K562 (cell line): Measurements from ENCODE around the gene DEDD2. TPM values are rescaled to one million over a fixed set of nuclear protein-coding genes. Genes with fewer than 3 reads are reported as not detected.

Experiments used
- BCLAF1 ChIP-seq, 2 experiments: fragments of 450-650 bp in 1 of 2; IDR thresholded peaks; 2 replicates each; pipeline ENCODE4 v1.6.1; 2011 to 2017; ENCODE audit warnings: low read depth in 2 of 2, antibody characterized with exemption in 1 of 2, borderline replicate concordance in 1 of 2, low read length in 1 of 2, mild to moderate bottlenecking in 1 of 2, mixed read lengths in 1 of 2; ENCODE audit not compliant: control insufficient read depth in 1 of 2
- CBX2 ChIP-seq: fragments of 200-600 bp; sonication (generic); IDR thresholded peaks from one replicate; pipeline ENCODE4 v1.6.1; 2012; ENCODE audit warnings: mild to moderate bottlenecking, low read length, inconsistent platforms; ENCODE audit not compliant: insufficient read depth, poor library complexity, severe bottlenecking
- CGGBP1 ChIP-seq: fragments of 250-450 bp; sonication (Bioruptor Pico); IDR thresholded peaks from 2 replicates; pipeline ENCODE4 v1.9.0; 2021; ENCODE audit warnings: mild to moderate bottlenecking
- CREBBP ChIP-seq: IDR thresholded peaks from one replicate; pipeline ENCODE4 v1.6.1; 2012; ENCODE audit warnings: low read depth, mild to moderate bottlenecking, control low read depth, inconsistent platforms, low read length
- CREM ChIP-seq: IDR thresholded peaks from 2 replicates; pipeline ENCODE4 v1.6.1; 2014; ENCODE audit warnings: antibody characterized with exemption, low read depth
- E2F8 ChIP-seq: fragments of 450-650 bp; IDR thresholded peaks from 2 replicates; pipeline ENCODE4 v1.7.1; 2018; ENCODE audit warnings: mild to moderate bottlenecking, low read depth; ENCODE audit not compliant: partially characterized antibody
- ELF1 ChIP-seq: fragments of 200-800 bp; sonication (Bioruptor generic); IDR thresholded peaks from 2 replicates; pipeline ENCODE4 v1.6.1; 2016; ENCODE audit warnings: missing genetic modification characterization, missing compliant biosample characterization
- EP300 ChIP-seq: IDR thresholded peaks from 2 replicates; pipeline ENCODE4 v1.6.1; 2012; ENCODE audit warnings: low read length, improper control_type of control experiment
- MEF2A ChIP-seq: IDR thresholded peaks from 2 replicates; pipeline ENCODE4 v1.6.1; 2011; ENCODE audit warnings: low read depth, mild to moderate bottlenecking, low read length, moderate library complexity; ENCODE audit not compliant: control insufficient read depth
- MYBL2 ChIP-seq, 2 experiments: fragments of 450-650 bp in 1 of 2; sonication (generic) in 1 of 2; formaldehyde crosslinking in 1 of 2; IDR thresholded peaks; 2 replicates each; pipeline versions ENCODE4 v1.6.1 to v1.8.1; 2017 to 2022; ENCODE audit warnings: borderline replicate concordance in 1 of 2, inconsistent platforms in 1 of 2, low read depth in 1 of 2, mild to moderate bottlenecking in 1 of 2, missing genetic modification reagents in 1 of 2, moderate library complexity in 1 of 2
- NFIC ChIP-seq: fragments of 450-650 bp; IDR thresholded peaks from 2 replicates; pipeline ENCODE4 v1.6.1; 2017; ENCODE audit warnings: mild to moderate bottlenecking, inconsistent platforms
- RBM34 ChIP-seq: fragments of 200-400 bp; formaldehyde crosslinking; IDR thresholded peaks from 2 replicates; pipeline ENCODE4 v1.6.1; 2018; ENCODE audit warnings: low read length, borderline replicate concordance; ENCODE audit not compliant: insufficient read depth
- SAFB ChIP-seq: fragments of 200-400 bp; formaldehyde crosslinking; IDR thresholded peaks from 2 replicates; pipeline ENCODE4 v1.6.1; 2017; ENCODE audit warnings: low read depth, low read length, borderline replicate concordance
- USF1 ChIP-seq: sonication (generic); formaldehyde crosslinking; IDR thresholded peaks from 2 replicates; pipeline ENCODE4 v1.9.0; 2022; ENCODE audit warnings: mild to moderate bottlenecking, missing genetic modification reagents
- YBX1 ChIP-seq: fragments of 450-650 bp; IDR thresholded peaks from 2 replicates; pipeline ENCODE4 v1.7.1; 2016; ENCODE audit warnings: mild to moderate bottlenecking
- ZNF217 ChIP-seq: sonication (generic); formaldehyde crosslinking; IDR thresholded peaks from 2 replicates; pipeline ENCODE4 v1.8.0; 2022; ENCODE audit warnings: mild to moderate bottlenecking, missing genetic modification reagents
- ZNF449 ChIP-seq: fragments of 250-450 bp; sonication (Bioruptor Pico); IDR thresholded peaks from 2 replicates; pipeline ENCODE4 v1.8.0; 2022; ENCODE audit warnings: moderate library complexity, mild to moderate bottlenecking, inconsistent platforms
- polyA plus RNA-seq, 8 experiments: library from polyadenylated mRNA; depleted of rRNA in 4 of 8; stranded (reverse) in 5 of 8; unstranded in 3 of 8; fragments of >200 nt; fragmentation: Nextera tagmentation in 2 of 8; fragmentation: Illumina TruSeq in 1 of 8; extraction: Ambion mirVana in 2 of 8; extraction: Trizol in 1 of 8; gene quantifications; 2 replicates each; pipeline versions ENCODE4 v1.2.1 to v1.2.3, GENCODE V29; 2011 to 2014; ENCODE audit warnings: inconsistent platforms in 1 of 8, missing spikeins in 1 of 8
- total RNA-seq, 7 experiments: library from RNA; depleted of rRNA in 6 of 7; stranded (reverse); fragments of >200 nt in 6 of 7; fragmentation: Illumina TruSeq in 2 of 7; extraction: Trizol in 2 of 7; gene quantifications; 2 replicates each; pipeline versions ENCODE4 v1.2.1 to v1.2.3, GENCODE V29; 2011 to 2021; ENCODE audit warnings: low replicate concordance in 1 of 7

DEDD2 gene
- total and polyA plus RNA-seq, 9 of the 15 experiments (the other 6 are each of a cell fraction or from before 2014, with no cell fraction given) = 4.3 to 43.0 (median 29.2) TPM

GRCh38 chr19:42253245-42254088 is 36.0 kb upstream of the DEDD2 start (continued):
- TF ChIP-seq ELF1 (tag) (peak; percentile 67), YBX1 (no peak), SAFB (no peak), ZNF217 (CRISPR knock-in tag) (no peak), NFIC (0 out of 2 replicates have a peak, but pooled peaks have one; percentile 11), ZNF449 (CRISPR knock-in tag) (no peak), BCLAF1 (IDR thresholded peaks at IDR 0.05; ENCODE audit: borderline replicate concordance in 1 of 2, control insufficient read depth in 1 of 2, low read depth in 2 of 2, low read length in 1 of 2) (no peak), CGGBP1 (CRISPR knock-in tag) (no peak), E2F8 (no peak), RBM34 (no peak), MYBL2 (IDR thresholded peaks at IDR 0.05; ENCODE audit: low read depth) (no peak), MYBL2 (CRISPR knock-in tag; IDR thresholded peaks at IDR 0.05; ENCODE audit: borderline replicate concordance) (no peak), CBX2 (no peak), MEF2A (no peak), USF1 (CRISPR knock-in tag) (peak; percentile 55), CREBBP (no peak), CREM (no peak), EP300 (no peak)
